ENCODE results near the gene FUZ. TPM values are rescaled to one million over a fixed set of nuclear protein-coding genes. Genes with fewer than 3 reads are reported as not detected.

FUZ gene
- total and polyA plus RNA-seq, 2 of the 4 experiments (the other 2 are of a cell fraction), result 12.1 to 14.3 TPM

DNA sequence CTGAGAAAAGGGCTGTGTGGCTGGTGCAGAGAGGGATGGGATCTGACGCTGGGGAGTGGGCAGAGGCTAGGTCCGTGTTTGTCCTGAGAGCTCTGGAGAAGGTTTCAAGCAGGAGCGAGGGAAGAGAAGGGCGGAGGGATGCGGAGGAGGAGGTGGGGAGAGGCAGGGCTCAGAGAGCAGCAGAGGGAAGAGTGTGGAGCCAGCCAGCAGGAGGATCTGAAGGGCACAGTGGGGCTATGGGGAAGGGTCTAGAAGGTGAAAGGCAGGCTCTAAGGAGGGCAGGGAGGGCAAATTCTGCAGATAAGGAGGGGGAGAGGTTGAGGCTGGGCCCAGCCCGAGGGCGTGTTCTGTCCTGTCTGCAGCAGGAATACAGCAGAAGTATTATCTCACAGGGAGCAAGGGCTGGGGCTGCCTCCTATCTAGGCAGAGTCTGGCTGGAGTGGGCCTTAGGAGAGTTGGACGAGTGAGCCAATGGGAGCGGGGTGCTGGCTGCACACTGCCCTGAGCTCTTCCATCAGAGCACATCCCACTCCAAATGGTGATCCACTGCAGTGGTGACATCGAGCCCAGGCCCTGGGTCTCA is 40.2 kb downstream of the FUZ start:
- intact Hi-C loops (cut with micrococcal nuclease), result no loop called here
- ATAC-seq (ENCODE audit: low read depth), result no peak
- Histone ChIP-seq H3K4me2 (ENCODE audit: low read depth, low read length) (no peak overlapping the region), H3K36me3 (ENCODE audit: control insufficient read depth, insufficient read depth, low read length) (peaks cover 14% of the 10 kb centered on the region), H4K8ac (ENCODE audit: low read depth in 2 of 2, low read length in 2 of 2) (no peak overlapping the region), H3K27me3 (ENCODE audit: control insufficient read depth, insufficient read depth, low read length) (no peaks in the 10 kb centered on the region), H2BK20ac (ENCODE audit: low read depth, low read length) (no peak overlapping the region), H2BK15ac (ENCODE audit: low read depth, low read length) (no peak overlapping the region), H3K4ac (ENCODE audit: low read depth, low read length) (no peak overlapping the region), H3K9me3 (ENCODE audit: control insufficient read depth, insufficient read depth, low read length) (no peaks in the 10 kb centered on the region), H2AK9ac (replicated peaks; ENCODE audit: low read depth, low read length, poor library complexity) (peak overlapping the region; percentile 50), H4K20me1 (ENCODE audit: insufficient read depth, low read length) (peaks cover 62% of the 10 kb centered on the region), H3K4me3 (ENCODE audit: insufficient read depth, low read depth, low read length) (no peak overlapping the region), H3K4me1 (ENCODE audit: control insufficient read depth, insufficient read depth, low read length) (peaks cover 6% of the 10 kb centered on the region), H2BK5ac (ENCODE audit: low read depth, low read length, poor library complexity, severe bottlenecking) (no peak overlapping the region), H4K91ac (ENCODE audit: insufficient read depth, low read depth, low read length) (no peak overlapping the region), H4K5ac (ENCODE audit: low read depth, low read length) (no peak overlapping the region), H2BK120ac (ENCODE audit: low read depth, low read length) (no peak overlapping the region), H3K18ac (ENCODE audit: low read depth, low read length) (no peak overlapping the region), H2AK5ac (ENCODE audit: low read depth, low read length) (no peak overlapping the region), H3K9ac (ENCODE audit: low read depth, low read length) (no peak overlapping the region), H3K27ac (ENCODE audit: insufficient read depth, low read length) (no peak overlapping the region), H2AFZ (replicated peaks; ENCODE audit: low read length, poor library complexity) (peak overlapping the region; percentile 32), H3K14ac (replicated peaks; ENCODE audit: low read depth, low read length) (no peak overlapping the region), H3K56ac (ENCODE audit: extremely low read depth, insufficient read depth, low read length) (no peak overlapping the region), H3K79me1 (ENCODE audit: low read depth in 1 of 2, low read length in 2 of 2) (peaks cover 20 to 83% of the 10 kb centered on the region in 2 experiments), H3K9me1 (ENCODE audit: insufficient read depth, low read length) (peaks cover 28% of the 10 kb centered on the region), H3K23ac (ENCODE audit: low read depth, low read length) (no peak overlapping the region)
- WGBS, 2 experiments (ENCODE audit: extremely low coverage in 2 of 2, insufficient read length in 1 of 2), result 100% methylated on average over 3 of the region's 10 CpGs; no CpG with 5 or more reads in 1 of the 2 experiments
- no peak for TF ChIP-seq CEBPB (IDR thresholded peaks at IDR 0.05; ENCODE audit: low read depth, low read length)
- TF ChIP-seq RCOR1 (IDR thresholded peaks at IDR 0.05; ENCODE audit: insufficient replicate concordance, low read length), result no peak
- no peak for TF ChIP-seq POLR2A (IDR thresholded peaks at IDR 0.05; ENCODE audit: low read depth, low read length)
- TF ChIP-seq RAD21 (IDR thresholded peaks at IDR 0.05; ENCODE audit: low read length), result no peak
- TF ChIP-seq, protein P1, sequence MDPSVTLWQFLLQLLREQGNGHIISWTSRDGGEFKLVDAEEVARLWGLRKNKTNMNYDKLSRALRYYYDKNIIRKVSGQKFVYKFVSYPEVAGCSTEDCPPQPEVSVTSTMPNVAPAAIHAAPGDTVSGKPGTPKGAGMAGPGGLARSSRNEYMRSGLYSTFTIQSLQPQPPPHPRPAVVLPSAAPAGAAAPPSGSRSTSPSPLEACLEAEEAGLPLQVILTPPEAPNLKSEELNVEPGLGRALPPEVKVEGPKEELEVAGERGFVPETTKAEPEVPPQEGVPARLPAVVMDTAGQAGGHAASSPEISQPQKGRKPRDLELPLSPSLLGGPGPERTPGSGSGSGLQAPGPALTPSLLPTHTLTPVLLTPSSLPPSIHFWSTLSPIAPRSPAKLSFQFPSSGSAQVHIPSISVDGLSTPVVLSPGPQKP (IDR thresholded peaks at IDR 0.05; ENCODE audit: borderline replicate concordance, low read depth, low read length), result no peak
- TF ChIP-seq, protein P2, sequence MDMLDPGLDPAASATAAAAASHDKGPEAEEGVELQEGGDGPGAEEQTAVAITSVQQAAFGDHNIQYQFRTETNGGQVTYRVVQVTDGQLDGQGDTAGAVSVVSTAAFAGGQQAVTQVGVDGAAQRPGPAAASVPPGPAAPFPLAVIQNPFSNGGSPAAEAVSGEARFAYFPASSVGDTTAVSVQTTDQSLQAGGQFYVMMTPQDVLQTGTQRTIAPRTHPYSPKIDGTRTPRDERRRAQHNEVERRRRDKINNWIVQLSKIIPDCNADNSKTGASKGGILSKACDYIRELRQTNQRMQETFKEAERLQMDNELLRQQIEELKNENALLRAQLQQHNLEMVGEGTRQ (IDR thresholded peaks at IDR 0.05; ENCODE audit: low read depth, low read length), result no peak
- TF ChIP-seq RFX5 (IDR thresholded peaks at IDR 0.05; ENCODE audit: low read depth, low read length), result no peak
- TF ChIP-seq MAZ (IDR thresholded peaks at IDR 0.05; ENCODE audit: borderline replicate concordance, low read depth, low read length), result no peak
- TF ChIP-seq BHLHE40 (IDR thresholded peaks at IDR 0.05; ENCODE audit: low read depth, low read length), result no peak
- no peak for DNase-seq
- CTCF ChIA-PET, result no interaction called here
- no TSS peak for BruUV-seq (replicated peaks)
- POLR2A ChIA-PET (ENCODE audit: unreplicated experiment), result no interaction called here
- in situ Hi-C loops (cut with MboI; ENCODE audit: low sequenced_read_pairs), result no loop called here
- dilution Hi-C loops (cut with HindIII; ENCODE audit: low sequenced_read_pairs, unreplicated experiment), result no loop called here

Data from IMR-90 (cell line).